Liver (tissue), 3 donors: ENCODE results near the gene ST3GAL5.

Experiments used
- CTCF ChIP-seq: fragments of 150-350 bp; IDR thresholded peaks from 2 replicates; pipeline ENCODE4 v1.5.1; 2017; ENCODE audit warnings: improper control_type of control experiment, low read depth, low read length; ENCODE audit not compliant: missing input control
- GABPA ChIP-seq, 2 donors: IDR thresholded peaks in 1 of 2; conservative IDR thresholded peaks in 1 of 2; 2 replicates each; pipeline ENCODE4 v1.6.1; 2016; ENCODE audit warnings: antibody characterized with exemption in 2 of 2, mild to moderate bottlenecking in 1 of 2, moderate library complexity in 1 of 2
- RAD21 ChIP-seq, 2 donors: IDR thresholded peaks; 2 replicates each; pipeline ENCODE4 v1.6.1; 2016; ENCODE audit warnings: antibody characterized with exemption in 2 of 2, mild to moderate bottlenecking in 2 of 2
- REST ChIP-seq: IDR thresholded peaks from 2 replicates; pipeline ENCODE4 v1.6.1; 2016; ENCODE audit warnings: antibody characterized with exemption, mild to moderate bottlenecking
- RXRA ChIP-seq, 2 donors: IDR thresholded peaks; 2 replicates each; pipeline ENCODE4 v1.6.1; 2017 to 2018; ENCODE audit warnings: antibody characterized with exemption in 2 of 2, mild to moderate bottlenecking in 1 of 2
- donor health status: healthy.
- donor health status: healthy.

DNA sequence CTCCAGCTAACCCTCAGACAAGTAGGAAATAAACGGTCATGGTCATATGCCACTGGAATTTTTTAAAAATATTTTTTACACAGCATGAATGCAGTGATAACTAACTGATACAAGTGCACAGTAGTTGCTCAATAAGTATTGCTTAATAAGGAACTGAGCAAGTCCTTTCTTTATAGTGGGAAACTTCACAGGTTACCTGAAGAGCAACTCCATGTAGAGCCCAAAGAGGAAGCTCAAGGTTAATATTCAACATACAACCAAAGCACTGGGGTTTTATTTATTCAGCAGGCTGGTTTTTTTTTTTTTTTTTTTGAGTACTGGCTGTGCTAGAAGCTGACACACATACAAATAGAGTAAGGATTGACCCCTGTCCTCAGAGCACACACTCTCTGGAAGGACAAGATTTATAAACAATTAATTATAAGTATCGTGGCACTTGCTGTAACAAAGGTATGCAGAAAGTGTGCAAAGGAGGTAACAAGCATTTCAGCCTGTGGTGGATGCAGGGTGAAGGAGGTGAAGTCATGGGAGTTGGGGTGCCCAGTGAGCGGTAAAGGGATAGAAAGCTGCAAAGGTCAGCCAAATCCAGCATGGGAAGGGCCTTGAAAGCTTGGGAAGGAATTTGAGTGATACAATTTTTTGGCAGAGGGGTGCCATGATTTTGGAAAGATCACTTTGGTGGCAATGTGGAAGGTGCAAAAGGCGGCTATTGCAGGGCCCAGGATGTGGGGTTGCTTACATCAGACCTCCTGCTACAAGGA is 82.3 kb downstream of the ST3GAL5 start:
- no peak for TF ChIP-seq CTCF
- peak; percentile 90 to 91 for TF ChIP-seq RXRA (IDR thresholded peaks at IDR 0.05)
- peak; percentile 35 to 38 for TF ChIP-seq RAD21 (IDR thresholded peaks at IDR 0.05)
- TF ChIP-seq GABPA (IDR thresholded peaks at IDR 0.05 in 1 of 2, conservative IDR thresholded peaks at IDR 0.05 in 1 of 2) = no peak
- TF ChIP-seq REST = peak; percentile 43
